K562 (cell line): ENCODE data around the gene MFN1. TPM values are rescaled to one million over a fixed set of nuclear protein-coding genes. Genes with fewer than 3 reads are reported as not detected.

Source experiments
- ADNP ChIP-seq: fragments of 200-800 bp; sonication (Bioruptor generic); IDR thresholded peaks from 2 replicates; pipeline ENCODE4 v1.6.1; 2016; ENCODE audit warnings: missing genetic modification characterization, missing compliant biosample characterization
- BCOR ChIP-seq: fragments of 450-650 bp; IDR thresholded peaks from 2 replicates; pipeline ENCODE4 v1.6.1; 2016
- GTF2E2 ChIP-seq: fragments of 200-800 bp; sonication (Bioruptor generic); IDR thresholded peaks from 2 replicates; pipeline ENCODE4 v1.6.1; 2016; ENCODE audit warnings: missing genetic modification characterization, missing compliant biosample characterization
- HDAC1 ChIP-seq, 2 experiments: fragments of 450-650 bp; IDR thresholded peaks; 2 replicates each; pipeline ENCODE4 v1.6.1; 2016 to 2017; ENCODE audit warnings: inconsistent platforms in 1 of 2, mild to moderate bottlenecking in 1 of 2, moderate library complexity in 1 of 2
- HDAC8 ChIP-seq: fragments of 450-650 bp; IDR thresholded peaks from 2 replicates; pipeline ENCODE4 v1.6.1; 2016; ENCODE audit warnings: mild to moderate bottlenecking, missing genetic modification characterization, moderate library complexity, missing compliant biosample characterization
- HNRNPLL ChIP-seq: fragments of 200-400 bp; formaldehyde crosslinking; IDR thresholded peaks from 2 replicates; pipeline ENCODE4 v1.6.1; 2017; ENCODE audit warnings: low read length, low read depth, mild to moderate bottlenecking; ENCODE audit not compliant: poor library complexity, severe bottlenecking
- NFIC ChIP-seq: fragments of 450-650 bp; IDR thresholded peaks from 2 replicates; pipeline ENCODE4 v1.6.1; 2017; ENCODE audit warnings: mild to moderate bottlenecking, inconsistent platforms
- RAD51 ChIP-seq: fragments of 450-650 bp; IDR thresholded peaks from 2 replicates; pipeline ENCODE4 v1.7.1; 2016; ENCODE audit warnings: low read depth, mild to moderate bottlenecking, borderline replicate concordance
- SMAD4 ChIP-seq: fragments of 250-450 bp; sonication (Bioruptor Pico); conservative IDR thresholded peaks from 2 replicates; pipeline ENCODE4 v1.8.0; 2021; ENCODE audit warnings: inconsistent platforms, mild to moderate bottlenecking, moderate library complexity
- ZBTB17 ChIP-seq: fragments of 450-650 bp; formaldehyde crosslinking; IDR thresholded peaks from 2 replicates; pipeline ENCODE4 v1.4.0; 2020; ENCODE audit warnings: mild to moderate bottlenecking
- ZNF695 ChIP-seq: fragments of 450-650 bp; formaldehyde crosslinking; IDR thresholded peaks from 2 replicates; pipeline ENCODE4 v1.4.0; 2020; ENCODE audit warnings: mild to moderate bottlenecking, moderate library complexity
- polyA plus RNA-seq, 8 experiments: library from polyadenylated mRNA; depleted of rRNA in 4 of 8; stranded (reverse) in 5 of 8; unstranded in 3 of 8; fragments of >200 nt; fragmentation: Nextera tagmentation in 2 of 8; fragmentation: Illumina TruSeq in 1 of 8; extraction: Ambion mirVana in 2 of 8; extraction: Trizol in 1 of 8; gene quantifications; 2 replicates each; pipeline versions ENCODE4 v1.2.1 to v1.2.3, GENCODE V29; 2011 to 2014; ENCODE audit warnings: inconsistent platforms in 1 of 8, missing spikeins in 1 of 8
- total RNA-seq, 7 experiments: library from RNA; depleted of rRNA in 6 of 7; stranded (reverse); fragments of >200 nt in 6 of 7; fragmentation: Illumina TruSeq in 2 of 7; extraction: Trizol in 2 of 7; gene quantifications; 2 replicates each; pipeline versions ENCODE4 v1.2.1 to v1.2.3, GENCODE V29; 2011 to 2021; ENCODE audit warnings: low replicate concordance in 1 of 7
- TF ChIP-seq, protein P1 (sequence below), 2 experiments: fragments of 450-650 bp in 1 of 2; sonication (generic) in 1 of 2; formaldehyde crosslinking in 1 of 2; IDR thresholded peaks; 2 replicates each; pipeline versions ENCODE4 v1.7.1 to v1.9.0; 2016 to 2022; ENCODE audit warnings: inconsistent platforms in 1 of 2, mild to moderate bottlenecking in 1 of 2, missing genetic modification reagents in 1 of 2
- TF ChIP-seq, protein P2 (sequence below): fragments of 250-450 bp; sonication (Bioruptor Pico); IDR thresholded peaks from 2 replicates; pipeline ENCODE4 v1.8.0; 2022; ENCODE audit warnings: moderate library complexity, mild to moderate bottlenecking, inconsistent platforms
- TF ChIP-seq, protein P3 (sequence below): fragments of 250-450 bp; sonication (Bioruptor Pico); IDR thresholded peaks from 2 replicates; pipeline ENCODE4 v1.8.0; 2021; ENCODE audit warnings: moderate library complexity, mild to moderate bottlenecking, inconsistent platforms
- TF ChIP-seq, protein P4 (sequence below): sonication (generic); formaldehyde crosslinking; IDR thresholded peaks from 2 replicates; pipeline ENCODE4 v1.9.0; 2022; ENCODE audit warnings: mild to moderate bottlenecking, missing genetic modification reagents

Gene MFN1
- total and polyA plus RNA-seq, 9 of the 15 experiments (the other 6 are each of a cell fraction or from before 2014, with no cell fraction given) = 10.5 to 42.7 (median 22.6) TPM

DNA sequence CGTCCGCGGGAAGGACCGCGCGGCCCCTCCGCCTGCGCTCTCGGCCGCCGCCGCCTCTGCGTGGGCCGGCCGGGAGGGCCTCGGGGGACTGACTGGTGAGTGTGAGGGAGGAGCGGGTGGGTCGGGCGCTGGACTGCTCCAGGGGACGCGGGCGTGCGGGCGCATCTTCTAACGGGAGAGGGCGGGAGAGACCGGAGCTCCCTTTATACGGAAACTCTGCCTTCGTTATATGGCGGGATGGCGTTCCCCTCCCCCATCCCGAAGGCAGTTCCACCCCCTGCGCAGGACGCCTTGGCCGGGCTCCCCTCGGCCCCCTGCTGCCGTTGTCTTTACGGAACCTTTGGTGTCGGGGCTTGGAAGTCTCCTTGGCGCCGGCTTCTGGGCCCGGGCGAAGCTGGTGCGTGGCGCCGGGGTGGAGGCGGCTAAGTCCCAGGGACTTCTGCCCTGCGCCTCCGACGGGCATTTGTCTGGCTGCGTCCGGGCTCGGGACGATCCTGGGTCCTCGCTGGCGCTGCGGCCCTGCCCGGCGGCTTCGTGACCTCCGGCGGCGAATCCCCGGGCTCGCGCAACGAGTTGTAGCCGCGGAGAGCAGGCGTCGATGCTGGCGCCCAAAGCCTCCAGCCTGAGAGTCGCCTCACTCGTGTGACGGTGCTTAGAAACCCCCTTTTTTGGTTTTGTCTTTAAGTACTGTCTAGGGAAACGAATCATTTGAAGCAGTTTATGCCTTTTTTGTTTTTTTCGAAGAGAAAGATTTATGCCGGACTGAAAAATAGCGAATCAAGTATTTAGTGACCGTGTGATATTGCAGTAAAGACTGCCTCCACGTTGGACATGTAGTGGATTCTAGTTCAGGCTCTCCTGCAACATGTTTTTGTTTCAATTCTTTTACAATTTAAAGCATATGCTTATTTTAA lies 24.1 kb upstream of the MFN1 start (continued):
- TF ChIP-seq, protein P1, sequence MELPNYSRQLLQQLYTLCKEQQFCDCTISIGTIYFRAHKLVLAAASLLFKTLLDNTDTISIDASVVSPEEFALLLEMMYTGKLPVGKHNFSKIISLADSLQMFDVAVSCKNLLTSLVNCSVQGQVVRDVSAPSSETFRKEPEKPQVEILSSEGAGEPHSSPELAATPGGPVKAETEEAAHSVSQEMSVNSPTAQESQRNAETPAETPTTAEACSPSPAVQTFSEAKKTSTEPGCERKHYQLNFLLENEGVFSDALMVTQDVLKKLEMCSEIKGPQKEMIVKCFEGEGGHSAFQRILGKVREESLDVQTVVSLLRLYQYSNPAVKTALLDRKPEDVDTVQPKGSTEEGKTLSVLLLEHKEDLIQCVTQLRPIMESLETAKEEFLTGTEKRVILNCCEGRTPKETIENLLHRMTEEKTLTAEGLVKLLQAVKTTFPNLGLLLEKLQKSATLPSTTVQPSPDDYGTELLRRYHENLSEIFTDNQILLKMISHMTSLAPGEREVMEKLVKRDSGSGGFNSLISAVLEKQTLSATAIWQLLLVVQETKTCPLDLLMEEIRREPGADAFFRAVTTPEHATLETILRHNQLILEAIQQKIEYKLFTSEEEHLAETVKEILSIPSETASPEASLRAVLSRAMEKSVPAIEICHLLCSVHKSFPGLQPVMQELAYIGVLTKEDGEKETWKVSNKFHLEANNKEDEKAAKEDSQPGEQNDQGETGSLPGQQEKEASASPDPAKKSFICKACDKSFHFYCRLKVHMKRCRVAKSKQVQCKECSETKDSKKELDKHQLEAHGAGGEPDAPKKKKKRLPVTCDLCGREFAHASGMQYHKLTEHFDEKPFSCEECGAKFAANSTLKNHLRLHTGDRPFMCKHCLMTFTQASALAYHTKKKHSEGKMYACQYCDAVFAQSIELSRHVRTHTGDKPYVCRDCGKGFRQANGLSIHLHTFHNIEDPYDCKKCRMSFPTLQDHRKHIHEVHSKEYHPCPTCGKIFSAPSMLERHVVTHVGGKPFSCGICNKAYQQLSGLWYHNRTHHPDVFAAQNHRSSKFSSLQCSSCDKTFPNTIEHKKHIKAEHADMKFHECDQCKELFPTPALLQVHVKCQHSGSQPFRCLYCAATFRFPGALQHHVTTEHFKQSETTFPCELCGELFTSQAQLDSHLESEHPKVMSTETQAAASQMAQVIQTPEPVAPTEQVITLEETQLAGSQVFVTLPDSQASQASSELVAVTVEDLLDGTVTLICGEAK (IDR thresholded peaks at IDR 0.05) = 0 out of 2 replicates have a peak, but pooled peaks have one; percentile 40
- TF ChIP-seq, protein P1 (CRISPR knock-in tag; IDR thresholded peaks at IDR 0.05) = 0 out of 2 replicates have a peak, but pooled peaks have one; percentile 40
- no peak for TF ChIP-seq HDAC8 (tag)
- TF ChIP-seq RAD51 = no peak
- TF ChIP-seq ZBTB17 (CRISPR knock-in tag) = 0 out of 2 replicates have a peak, but pooled peaks have one; percentile 22
- TF ChIP-seq, protein P2, sequence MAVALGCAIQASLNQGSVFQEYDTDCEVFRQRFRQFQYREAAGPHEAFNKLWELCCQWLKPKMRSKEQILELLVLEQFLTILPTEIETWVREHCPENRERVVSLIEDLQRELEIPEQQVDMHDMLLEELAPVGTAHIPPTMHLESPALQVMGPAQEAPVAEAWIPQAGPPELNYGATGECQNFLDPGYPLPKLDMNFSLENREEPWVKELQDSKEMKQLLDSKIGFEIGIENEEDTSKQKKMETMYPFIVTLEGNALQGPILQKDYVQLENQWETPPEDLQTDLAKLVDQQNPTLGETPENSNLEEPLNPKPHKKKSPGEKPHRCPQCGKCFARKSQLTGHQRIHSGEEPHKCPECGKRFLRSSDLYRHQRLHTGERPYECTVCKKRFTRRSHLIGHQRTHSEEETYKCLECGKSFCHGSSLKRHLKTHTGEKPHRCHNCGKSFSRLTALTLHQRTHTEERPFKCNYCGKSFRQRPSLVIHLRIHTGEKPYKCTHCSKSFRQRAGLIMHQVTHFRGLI = no peak
- TF ChIP-seq NFIC = no peak; the same call in 1 of the 2 replicates
- TF ChIP-seq, protein P3, sequence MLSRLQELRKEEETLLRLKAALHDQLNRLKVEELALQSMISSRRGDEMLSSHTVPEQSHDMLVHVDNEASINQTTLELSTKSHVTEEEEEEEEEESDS (CRISPR knock-in tag) = no peak
- peak; percentile 46 for TF ChIP-seq HNRNPLL
- 0 out of 4 replicates have a peak, but pooled peaks of 1 of the 2 experiments have one; percentile 47 for TF ChIP-seq HDAC1 (IDR thresholded peaks at IDR 0.05)
- TF ChIP-seq, protein P4, sequence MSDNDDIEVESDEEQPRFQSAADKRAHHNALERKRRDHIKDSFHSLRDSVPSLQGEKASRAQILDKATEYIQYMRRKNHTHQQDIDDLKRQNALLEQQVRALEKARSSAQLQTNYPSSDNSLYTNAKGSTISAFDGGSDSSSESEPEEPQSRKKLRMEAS (CRISPR knock-in tag) = peak; percentile 61
- TF ChIP-seq SMAD4 (CRISPR knock-in tag) = peak; percentile 10; the same call in 1 of the 2 replicates
- TF ChIP-seq GTF2E2 (tag) = peak; percentile 77; the same call in 1 of the 2 replicates
- no peak for TF ChIP-seq ZNF695
- TF ChIP-seq ADNP (tag) = no peak
- no peak for TF ChIP-seq BCOR
